GM12874 (cell line): ENCODE measurements around the gene LDB3.

Experiments used
- CTCF ChIP-seq: IDR thresholded peaks from 2 replicates; pipeline ENCODE4 v1.5.1; 2011; ENCODE audit warnings: low read depth, mild to moderate bottlenecking, control low read depth, low read length, moderate library complexity; ENCODE audit not compliant: insufficient read depth

Gene LDB3

GRCh38 chr10:86705905-86706304 lies 37.6 kb downstream of the LDB3 start:
- no peak for TF ChIP-seq CTCF

DNA sequence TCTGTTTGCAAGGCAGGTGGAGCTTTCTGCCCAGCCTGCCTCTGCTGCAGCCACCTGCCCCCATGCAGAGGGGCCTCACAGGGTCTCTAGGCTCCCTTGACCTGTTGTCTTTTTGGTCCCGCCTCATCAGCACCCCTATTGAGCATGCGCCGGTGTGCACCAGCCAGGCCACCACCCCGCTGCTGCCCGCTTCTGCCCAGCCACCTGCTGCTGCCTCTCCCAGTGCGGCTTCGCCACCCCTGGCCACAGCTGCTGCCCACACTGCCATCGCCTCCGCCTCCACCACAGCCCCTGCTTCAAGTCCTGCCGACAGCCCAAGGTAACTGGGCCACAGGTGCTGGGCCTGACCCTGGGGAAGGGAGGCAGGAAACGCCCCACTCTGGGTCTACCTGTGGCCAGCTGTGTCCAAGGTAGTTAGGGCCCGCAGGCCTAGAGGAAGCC lies 38.1 kb downstream of the LDB3 start:
- no peak for TF ChIP-seq CTCF

- TF ChIP-seq CTCF = no peak
Measured at GRCh38 chr10:86706977-86707376, 38.7 kb downstream of the LDB3 start.

- TF ChIP-seq CTCF = no peak
Measured at GRCh38 chr10:86707505-86707904, 39.2 kb downstream of the LDB3 start.

GRCh38 chr10:86708068-86708782 lies 39.9 kb downstream of the LDB3 start:
- no peak for TF ChIP-seq CTCF

DNA sequence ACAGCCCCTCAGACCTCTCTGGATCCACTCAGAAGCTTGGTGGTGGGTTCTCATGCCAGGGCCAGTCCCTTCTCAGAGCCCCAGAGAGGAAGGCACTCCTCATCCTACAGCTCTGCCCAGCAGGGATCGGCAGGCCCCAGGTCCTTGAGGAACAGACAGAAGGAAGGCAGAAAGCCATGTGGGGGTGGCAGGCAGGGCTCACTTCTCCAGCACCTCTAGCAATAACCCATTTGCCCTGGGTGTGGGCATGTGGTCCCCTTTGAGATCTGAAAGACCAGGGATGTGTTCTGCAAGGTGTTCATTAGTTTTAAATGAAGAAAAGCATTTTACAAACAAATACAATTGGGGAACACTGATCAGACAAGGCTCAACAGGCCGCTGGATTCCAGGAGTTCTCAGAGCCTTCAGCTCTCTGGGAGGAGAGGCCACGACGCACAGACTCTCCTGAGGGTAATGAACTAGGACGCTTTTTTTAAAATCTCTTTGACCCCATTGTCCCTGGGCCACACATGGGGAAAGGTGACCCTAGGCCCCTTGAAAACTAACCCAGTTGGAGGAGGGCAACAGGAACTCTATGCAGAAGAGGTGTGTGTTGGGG lies 40.6 kb downstream of the LDB3 start:
- TF ChIP-seq CTCF = no peak

DNA sequence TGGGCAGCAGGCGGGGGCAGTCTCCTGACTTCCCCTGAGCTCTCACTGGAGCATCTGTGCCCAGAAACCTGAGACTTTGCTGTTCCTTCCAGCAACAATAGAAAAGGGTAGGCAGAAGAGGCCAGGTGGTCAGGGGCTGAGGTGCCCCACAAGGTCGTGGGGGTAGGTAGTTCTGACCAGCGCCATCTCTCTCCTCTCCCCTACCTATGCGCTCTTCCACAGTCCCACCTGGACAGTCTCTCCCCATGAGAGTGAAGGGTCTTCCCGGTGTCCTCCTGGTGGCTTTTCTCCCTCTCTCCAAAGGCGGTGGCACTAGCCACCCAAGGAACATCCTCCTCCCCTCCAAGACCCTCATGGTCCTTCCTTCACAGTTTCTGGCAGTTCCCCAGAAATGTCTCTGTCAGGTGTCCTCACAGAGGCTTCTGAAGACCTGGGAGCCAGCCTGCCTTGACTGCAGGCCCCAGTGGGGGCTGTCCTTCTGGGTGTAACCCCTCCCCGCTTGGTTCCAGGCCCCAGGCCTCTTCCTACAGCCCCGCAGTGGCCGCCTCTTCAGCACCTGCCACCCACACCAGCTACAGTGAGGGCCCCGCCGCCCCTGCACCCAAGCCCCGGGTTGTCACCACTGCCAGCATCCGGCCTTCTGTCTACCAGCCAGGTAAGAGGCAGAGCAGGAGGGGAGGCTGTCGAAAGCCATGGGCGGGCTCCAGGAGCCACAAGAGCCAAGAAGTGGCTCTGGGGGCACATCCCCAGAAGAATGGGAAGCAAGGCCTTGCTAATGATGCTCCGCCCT lies 41.3 kb downstream of the LDB3 start:
- no peak for TF ChIP-seq CTCF
